Large intestine (tissue), 3 donors: ENCODE measurements around the gene KAT6B. TPM values are rescaled to one million over a fixed set of nuclear protein-coding genes. Genes with fewer than 3 reads are reported as not detected.

ENCODE experiments used
- DNase-seq, 2 donors: peaks; one replicate each; pipeline versions ENCODE4 v3.0.0 to v3.0.0-alpha.2; 2013
- H3K27ac ChIP-seq: one replicate; pipeline ENCODE4 v1.5.1; 2013; ENCODE audit warnings: low read length
- H3K27me3 ChIP-seq: 2 replicates; pipeline ENCODE4 v1.6.1; 2013; ENCODE audit warnings: low read length; ENCODE audit not compliant: control insufficient read depth, insufficient read depth
- H3K36me3 ChIP-seq: 2 replicates; pipeline ENCODE4 v1.6.1; 2013; ENCODE audit warnings: low read length; ENCODE audit not compliant: control insufficient read depth, insufficient read depth
- H3K4me1 ChIP-seq: one replicate; pipeline ENCODE4 v1.6.1; 2013; ENCODE audit warnings: low read length; ENCODE audit not compliant: control insufficient read depth, insufficient read depth
- H3K4me3 ChIP-seq: one replicate; pipeline ENCODE4 v1.5.1; 2013; ENCODE audit warnings: low read length
- H3K9me3 ChIP-seq: one replicate; pipeline ENCODE4 v1.6.1; 2013; ENCODE audit warnings: mild to moderate bottlenecking, low read depth, low read length, moderate library complexity; ENCODE audit not compliant: control insufficient read depth
- WGBS: methylation state at CpG from one replicate; pipeline ENCODE4 v1.1.5; 2013; ENCODE audit warnings: low lambda C conversion rate; ENCODE audit not compliant: insufficient coverage; 5-methylcytosine and 5-hydroxymethylcytosine counted together
- polyA plus RNA-seq: library from polyadenylated mRNA; unstranded; fragments of 120-200 nt; gene quantifications from one replicate; pipeline ENCODE4 v1.2.1, GENCODE V29; 2013

KAT6B gene
- polyA plus RNA-seq, 1 donor, result 16.4 TPM

GRCh38 chr10:74993649-74994048, 167.2 kb downstream of the KAT6B start:
- WGBS, result 100% methylated on average over 1 of the region's 3 CpGs
- no peak for DNase-seq
- Histone ChIP-seq H3K4me1 (no peaks in the 10 kb centered on the region), H3K27ac (no peak overlapping the region), H3K4me3 (no peak overlapping the region), H3K36me3 (peaks cover 10% of the 10 kb centered on the region), H3K9me3 (no peaks in the 10 kb centered on the region), H3K27me3 (no peaks in the 10 kb centered on the region)

GRCh38 chr10:74994854-74995253, 168.5 kb downstream of the KAT6B start:
- no peaks in the 10 kb centered on the region for H3K27me3 ChIP-seq
- DNase-seq, result no peak
- peaks cover 17% of the 10 kb centered on the region for H3K36me3 ChIP-seq
- WGBS, result no CpG with 5 or more reads among the region's 3 CpGs
- H3K9me3 ChIP-seq, result no peaks in the 10 kb centered on the region
- H3K4me3 ChIP-seq, result no peak overlapping the region
- H3K4me1 ChIP-seq, result no peaks in the 10 kb centered on the region
- no peak overlapping the region for H3K27ac ChIP-seq

GRCh38 chr10:74995806-74996205, 169.4 kb downstream of the KAT6B start:
- Histone ChIP-seq H3K9me3 (no peaks in the 10 kb centered on the region), H3K27ac (no peak overlapping the region), H3K27me3 (no peaks in the 10 kb centered on the region), H3K4me3 (no peak overlapping the region), H3K36me3 (peaks cover 17% of the 10 kb centered on the region), H3K4me1 (no peaks in the 10 kb centered on the region)
- no CpG with 5 or more reads among the region's 4 CpGs for WGBS
- no peak for DNase-seq

- Histone ChIP-seq H3K27me3 (no peaks in the 10 kb centered on the region), H3K9me3 (no peaks in the 10 kb centered on the region), H3K36me3 (peaks cover 22% of the 10 kb centered on the region), H3K4me1 (no peaks in the 10 kb centered on the region), H3K4me3 (no peak overlapping the region), H3K27ac (no peak overlapping the region)
- WGBS, result no CpG with 5 or more reads among the region's 4 CpGs
- DNase-seq, result no peak
Measured at GRCh38 chr10:74997163-74997562, 170.8 kb downstream of the KAT6B start.

- no CpG with 5 or more reads among the region's 10 CpGs for WGBS
- DNase-seq, result no peak
- H3K4me3 ChIP-seq, result no peak overlapping the region
- H3K27ac ChIP-seq, result no peak overlapping the region
- H3K27me3 ChIP-seq, result no peaks in the 10 kb centered on the region
- no peaks in the 10 kb centered on the region for H3K9me3 ChIP-seq
- H3K36me3 ChIP-seq, result peaks cover 19% of the 10 kb centered on the region
- H3K4me1 ChIP-seq, result no peaks in the 10 kb centered on the region
Measured at GRCh38 chr10:75000748-75001321, 174.4 kb downstream of the KAT6B start.

GRCh38 chr10:75001715-75002350, 175.4 kb downstream of the KAT6B start:
- H3K4me3 ChIP-seq, result no peak overlapping the region
- WGBS, result no CpG with 5 or more reads among the region's 5 CpGs
- no peak for DNase-seq
- H3K27me3 ChIP-seq, result no peaks in the 10 kb centered on the region
- H3K27ac ChIP-seq, result no peak overlapping the region
- H3K36me3 ChIP-seq, result peaks cover 15% of the 10 kb centered on the region
- no peaks in the 10 kb centered on the region for H3K4me1 ChIP-seq
- no peaks in the 10 kb centered on the region for H3K9me3 ChIP-seq

- no peaks in the 10 kb centered on the region for H3K4me1 ChIP-seq
- H3K9me3 ChIP-seq, result no peaks in the 10 kb centered on the region
- no peak overlapping the region for H3K27ac ChIP-seq
- no peaks in the 10 kb centered on the region for H3K27me3 ChIP-seq
- peaks cover 15% of the 10 kb centered on the region for H3K36me3 ChIP-seq
- no peak overlapping the region for H3K4me3 ChIP-seq
- no peak for DNase-seq
- WGBS, result no CpG with 5 or more reads among the region's 3 CpGs
Measured at GRCh38 chr10:75002351-75002725, 175.9 kb downstream of the KAT6B start.

- H3K27me3 ChIP-seq, result no peaks in the 10 kb centered on the region
- H3K9me3 ChIP-seq, result no peaks in the 10 kb centered on the region
- no peak for DNase-seq
- no peak overlapping the region for H3K4me3 ChIP-seq
- H3K36me3 ChIP-seq, result peaks cover 15% of the 10 kb centered on the region
- H3K27ac ChIP-seq, result no peak overlapping the region
- no peaks in the 10 kb centered on the region for H3K4me1 ChIP-seq
- WGBS, result 100% methylated on average over 1 of the region's 3 CpGs
Measured at GRCh38 chr10:75002967-75003594, 176.7 kb downstream of the KAT6B start.

GRCh38 chr10:75003891-75004290, 177.5 kb downstream of the KAT6B start:
- Histone ChIP-seq H3K27me3 (no peaks in the 10 kb centered on the region), H3K9me3 (no peaks in the 10 kb centered on the region), H3K27ac (no peak overlapping the region), H3K36me3 (peaks cover 12% of the 10 kb centered on the region), H3K4me3 (no peak overlapping the region), H3K4me1 (no peaks in the 10 kb centered on the region)
- no CpG with 5 or more reads among the region's 2 CpGs for WGBS
- DNase-seq, result no peak

GRCh38 chr10:75007646-75008045, 181.2 kb downstream of the KAT6B start:
- Histone ChIP-seq H3K36me3 (peaks cover 3% of the 10 kb centered on the region), H3K4me1 (no peaks in the 10 kb centered on the region), H3K4me3 (no peak overlapping the region), H3K9me3 (no peaks in the 10 kb centered on the region), H3K27ac (no peak overlapping the region), H3K27me3 (no peaks in the 10 kb centered on the region)
- WGBS, result 100% methylated on average over 1 of the region's 2 CpGs
- DNase-seq, result no peak

- no peak overlapping the region for H3K4me3 ChIP-seq
- no CpG with 5 or more reads among the region's 1 CpG for WGBS
- no peaks in the 10 kb centered on the region for H3K4me1 ChIP-seq
- H3K27ac ChIP-seq, result no peak overlapping the region
- no peaks in the 10 kb centered on the region for H3K9me3 ChIP-seq
- DNase-seq, result no peak
- H3K27me3 ChIP-seq, result no peaks in the 10 kb centered on the region
- H3K36me3 ChIP-seq, result peaks cover 6% of the 10 kb centered on the region
Measured at GRCh38 chr10:75008952-75009351, 182.6 kb downstream of the KAT6B start.
